Peyer's patch (tissue), 4 donors: ENCODE results near the gene SMYD3. TPM values are rescaled to one million over a fixed set of nuclear protein-coding genes. Genes with fewer than 3 reads are reported as not detected.

Experiments
- DNase-seq, 3 donors: peaks; one replicate each; pipeline ENCODE4 v3.0.0-alpha.2; 2017 to 2019
- H3K27ac ChIP-seq, 4 donors: fragments of 200-600 bp; sonication (generic); one replicate each; pipeline ENCODE4 v1.5.1; 2016 to 2019
- H3K27me3 ChIP-seq, 2 donors: fragments of 200-600 bp; sonication (generic); one replicate each; pipeline ENCODE4 v1.5.1; 2019
- H3K36me3 ChIP-seq, 3 donors: fragments of 200-600 bp; sonication (generic); one replicate each; pipeline ENCODE4 v1.5.1; 2016 to 2019
- H3K4me1 ChIP-seq, 4 donors: fragments of 200-600 bp; sonication (generic); one replicate each; pipeline ENCODE4 v1.5.1; 2016 to 2019
- H3K4me3 ChIP-seq, 4 donors: fragments of 200-600 bp; sonication (generic); 1 replicate in 3 of 4; 2 replicates in 1 of 4; pipeline ENCODE4 v1.5.1; 2016 to 2019; ENCODE audit warnings: mild to moderate bottlenecking in 1 of 4
- H3K9me3 ChIP-seq, 4 donors: fragments of 200-600 bp; sonication (generic); one replicate each; pipeline ENCODE4 v1.5.1; 2016 to 2019; ENCODE audit warnings: mild to moderate bottlenecking in 1 of 4
- POLR2A ChIP-seq, 2 donors: fragments of 450-650 bp; IDR thresholded peaks; one replicate each; pipeline ENCODE4 v1.5.1; 2017; ENCODE audit warnings: antibody characterized with exemption in 2 of 2, mild to moderate bottlenecking in 2 of 2, moderate library complexity in 2 of 2
- total RNA-seq, 4 donors: library from RNA; depleted of rRNA; stranded (reverse); fragments of >200 nt; gene quantifications; one replicate each; pipeline ENCODE4 v1.1.0, GENCODE V29; 2016
- TF ChIP-seq, protein P1 (sequence below), 6 experiments: fragments of 450-650 bp in 4 of 6; fragments of 200-600 bp in 2 of 6; sonication (generic) in 1 of 6; IDR thresholded peaks; one replicate each; pipeline ENCODE4 v1.5.1; 2017 to 2019; ENCODE audit warnings: antibody characterized with exemption in 6 of 6, mild to moderate bottlenecking in 3 of 6, moderate library complexity in 1 of 6

The SMYD3 gene
- total RNA-seq, 4 donors from 2014 or later: 19.8 to 55.3 (median 26.9) TPM

DNA sequence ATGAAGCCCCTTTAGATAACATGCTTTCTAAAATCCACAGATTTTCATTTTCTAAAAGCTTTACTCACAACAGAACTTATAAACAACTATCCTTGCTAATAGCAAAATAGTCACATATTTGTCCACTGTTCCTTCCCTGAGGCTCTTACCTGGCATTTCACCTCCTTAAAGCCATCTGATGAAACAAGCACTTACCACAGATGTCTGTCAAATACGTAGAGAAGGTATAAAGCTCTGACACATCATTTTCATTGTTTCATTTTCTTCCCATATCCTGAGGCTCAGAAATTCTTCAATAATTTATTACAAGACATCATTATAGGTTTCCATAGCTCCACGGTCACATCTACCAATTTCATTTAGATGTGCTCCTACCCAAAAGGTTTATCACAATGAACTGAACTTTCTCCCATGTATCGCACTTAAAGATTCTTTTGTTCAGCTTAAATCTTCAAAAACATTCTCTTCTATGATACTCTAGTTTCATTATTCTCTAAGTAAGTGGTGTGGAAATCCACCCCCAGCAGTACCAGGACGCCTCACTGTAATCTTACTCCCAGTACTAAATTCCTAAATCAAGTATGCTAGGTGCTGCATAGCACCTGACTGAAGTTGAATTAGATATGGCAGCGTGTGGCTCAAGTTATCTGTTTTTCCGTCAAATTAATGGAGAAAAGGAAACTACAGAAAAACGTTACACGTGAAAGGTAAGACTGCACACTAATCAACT lies 569.6 kb downstream of the SMYD3 start:
- no peaks in the 10 kb centered on the region for H3K9me3 ChIP-seq
- H3K4me3 ChIP-seq: no peak overlapping the region
- H3K27ac ChIP-seq: no peak overlapping the region
- no peak for TF ChIP-seq POLR2A (IDR thresholded peaks at IDR 0.05)
- TF ChIP-seq, protein P1, sequence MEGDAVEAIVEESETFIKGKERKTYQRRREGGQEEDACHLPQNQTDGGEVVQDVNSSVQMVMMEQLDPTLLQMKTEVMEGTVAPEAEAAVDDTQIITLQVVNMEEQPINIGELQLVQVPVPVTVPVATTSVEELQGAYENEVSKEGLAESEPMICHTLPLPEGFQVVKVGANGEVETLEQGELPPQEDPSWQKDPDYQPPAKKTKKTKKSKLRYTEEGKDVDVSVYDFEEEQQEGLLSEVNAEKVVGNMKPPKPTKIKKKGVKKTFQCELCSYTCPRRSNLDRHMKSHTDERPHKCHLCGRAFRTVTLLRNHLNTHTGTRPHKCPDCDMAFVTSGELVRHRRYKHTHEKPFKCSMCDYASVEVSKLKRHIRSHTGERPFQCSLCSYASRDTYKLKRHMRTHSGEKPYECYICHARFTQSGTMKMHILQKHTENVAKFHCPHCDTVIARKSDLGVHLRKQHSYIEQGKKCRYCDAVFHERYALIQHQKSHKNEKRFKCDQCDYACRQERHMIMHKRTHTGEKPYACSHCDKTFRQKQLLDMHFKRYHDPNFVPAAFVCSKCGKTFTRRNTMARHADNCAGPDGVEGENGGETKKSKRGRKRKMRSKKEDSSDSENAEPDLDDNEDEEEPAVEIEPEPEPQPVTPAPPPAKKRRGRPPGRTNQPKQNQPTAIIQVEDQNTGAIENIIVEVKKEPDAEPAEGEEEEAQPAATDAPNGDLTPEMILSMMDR (IDR thresholded peaks at IDR 0.05): no peak
- no peaks in the 10 kb centered on the region for H3K36me3 ChIP-seq
- H3K4me1 ChIP-seq: no peaks in the 10 kb centered on the region
- H3K27me3 ChIP-seq: no peaks in the 10 kb centered on the region
- no peak for DNase-seq

DNA sequence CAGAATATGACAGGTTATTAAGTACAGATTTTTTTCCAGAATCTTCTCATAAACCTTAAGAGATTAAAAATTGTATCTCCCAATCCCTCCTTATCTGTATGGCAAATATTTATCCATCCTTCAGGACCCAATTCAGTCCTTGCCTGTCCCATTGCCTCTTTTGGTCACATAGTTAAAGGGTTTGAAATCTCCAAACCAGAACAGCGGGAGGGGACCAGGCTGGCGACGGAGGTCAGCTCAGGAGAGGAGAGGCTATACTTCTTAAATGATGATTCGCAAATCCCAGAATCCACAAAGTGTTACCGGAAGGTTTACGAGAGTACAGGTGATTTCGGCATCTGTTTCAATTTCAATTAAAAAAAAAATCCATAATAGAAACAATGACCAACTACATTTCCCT lies 572.7 kb downstream of the SMYD3 start:
- no peaks in the 10 kb centered on the region for H3K36me3 ChIP-seq
- TF ChIP-seq, protein P1 (IDR thresholded peaks at IDR 0.05): no peak
- no peak for TF ChIP-seq POLR2A (IDR thresholded peaks at IDR 0.05)

DNA sequence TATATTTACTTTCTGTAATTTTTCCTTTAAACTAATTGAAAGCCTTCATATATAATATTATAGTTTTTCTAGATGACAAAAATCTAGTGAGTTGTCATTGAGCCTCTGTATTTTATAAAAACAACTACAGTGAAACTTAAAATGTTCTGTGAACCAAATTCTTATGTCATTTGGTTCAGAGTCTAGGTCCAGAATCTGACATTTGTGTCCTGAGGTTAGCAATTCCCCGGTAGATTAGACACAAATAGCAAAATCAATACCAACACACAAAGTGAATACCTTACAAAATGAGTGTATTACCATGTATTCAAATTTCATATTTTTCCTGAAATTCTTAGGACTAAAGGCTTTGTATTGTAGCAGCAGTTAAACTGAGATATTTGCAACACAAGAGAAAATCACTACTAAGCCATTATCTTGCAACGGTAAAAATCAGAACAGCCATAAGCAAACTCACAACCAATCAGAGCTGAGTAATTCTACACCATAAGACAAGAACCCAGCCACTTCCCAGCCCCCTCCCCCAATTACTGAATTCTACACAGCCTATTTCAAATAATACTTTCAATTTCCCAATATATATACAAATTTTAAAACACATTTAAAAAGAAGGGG lies 573.5 kb downstream of the SMYD3 start:
- Histone ChIP-seq H3K27ac (no peak overlapping the region), H3K27me3 (no peaks in the 10 kb centered on the region), H3K36me3 (no peaks in the 10 kb centered on the region), H3K4me1 (no peaks in the 10 kb centered on the region), H3K9me3 (no peaks in the 10 kb centered on the region), H3K4me3 (no peak overlapping the region)
- DNase-seq: no peak
- TF ChIP-seq, protein P1 (IDR thresholded peaks at IDR 0.05): no peak
- TF ChIP-seq POLR2A (IDR thresholded peaks at IDR 0.05): no peak

More for the DNA sequence above, 572.7 kb downstream of the SMYD3 start:
- Histone ChIP-seq H3K27ac (no peak overlapping the region), H3K9me3 (no peaks in the 10 kb centered on the region), H3K4me1 (no peaks in the 10 kb centered on the region), H3K27me3 (no peaks in the 10 kb centered on the region), H3K4me3 (no peak overlapping the region)
- no peak for DNase-seq

DNA sequence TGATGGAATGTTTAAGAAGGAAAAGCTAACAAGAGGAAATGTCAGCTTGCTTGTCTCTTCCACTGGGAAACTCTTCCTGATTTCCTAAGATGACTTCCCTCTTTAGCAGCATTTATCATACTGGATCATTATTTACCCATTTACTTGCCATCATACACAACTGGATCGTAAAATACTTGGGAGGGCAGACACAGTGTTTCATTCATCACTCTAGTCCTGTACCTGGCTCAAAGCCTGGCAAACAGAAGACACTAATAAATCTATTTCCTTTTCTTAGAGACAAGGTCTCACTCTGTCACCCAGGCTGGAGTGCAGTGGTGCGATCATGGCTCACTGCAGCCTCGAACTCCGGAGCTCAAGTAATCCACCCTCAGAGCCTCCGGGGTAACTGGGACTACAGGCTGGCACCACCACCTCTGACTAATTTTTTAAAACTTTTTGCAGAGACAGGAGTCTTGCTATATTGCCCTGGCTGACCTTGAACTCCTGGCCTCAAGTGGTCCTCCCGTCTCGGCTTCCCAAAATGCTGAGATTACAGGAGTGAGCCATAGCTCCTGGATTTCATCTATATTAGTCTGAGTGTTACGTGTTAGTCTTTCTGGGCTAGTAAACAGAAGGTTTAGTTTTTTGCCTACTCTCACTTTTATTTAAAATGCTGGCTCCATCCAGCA lies 574.6 kb downstream of the SMYD3 start:
- no peak overlapping the region for H3K4me3 ChIP-seq
- TF ChIP-seq, protein P1 (IDR thresholded peaks at IDR 0.05): no peak
- no peak for TF ChIP-seq POLR2A (IDR thresholded peaks at IDR 0.05)
- no peaks in the 10 kb centered on the region for H3K4me1 ChIP-seq
- no peaks in the 10 kb centered on the region for H3K27me3 ChIP-seq
- DNase-seq: no peak
- H3K27ac ChIP-seq: no peak overlapping the region
- no peaks in the 10 kb centered on the region for H3K9me3 ChIP-seq
- H3K36me3 ChIP-seq: no peaks in the 10 kb centered on the region

DNA sequence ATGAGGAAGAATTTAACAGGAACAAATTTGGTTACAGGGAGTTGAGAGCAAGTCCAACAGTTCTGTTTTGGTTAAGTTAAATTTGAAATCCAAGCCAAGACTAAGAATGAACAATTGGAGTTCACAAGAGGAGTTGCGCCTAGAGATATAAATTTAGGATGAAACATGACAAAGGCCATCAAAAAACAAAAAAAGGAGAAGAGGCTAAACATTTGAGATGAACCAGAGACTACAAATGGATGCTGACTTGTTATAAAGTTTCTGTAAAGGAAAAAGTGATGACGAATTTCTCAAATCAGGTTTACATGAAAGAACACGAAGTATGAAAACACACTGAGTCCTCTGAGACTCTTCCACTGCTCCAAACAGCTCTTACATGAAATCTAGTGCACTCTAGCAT lies 575.6 kb downstream of the SMYD3 start:
- H3K27ac ChIP-seq: no peak overlapping the region

More for the DNA sequence above, 575.6 kb downstream of the SMYD3 start:
- Histone ChIP-seq H3K9me3 (no peaks in the 10 kb centered on the region), H3K36me3 (no peaks in the 10 kb centered on the region), H3K4me1 (no peaks in the 10 kb centered on the region), H3K27me3 (no peaks in the 10 kb centered on the region), H3K4me3 (no peak overlapping the region)
- TF ChIP-seq, protein P1 (IDR thresholded peaks at IDR 0.05): no peak
- TF ChIP-seq POLR2A (IDR thresholded peaks at IDR 0.05): no peak
- no peak for DNase-seq
